K562 (cell line): Measurements from ENCODE around the gene CCNB1.
"Not testable (repeated sequence)": the region's sequence is repeated elsewhere in the genome, so short reads cannot be mapped to it uniquely, and the experiment has no call there.

Experiments used
- RFX7 ChIP-seq: fragments of 250-450 bp; sonication (Bioruptor Pico); IDR thresholded peaks from 2 replicates; pipeline ENCODE4 v1.5.1; 2021; ENCODE audit warnings: mild to moderate bottlenecking
- SIN3A ChIP-seq, 2 experiments: fragments of 150-350 bp in 1 of 2; IDR thresholded peaks; 2 replicates each; pipeline ENCODE4 v1.6.1; 2011 to 2016; ENCODE audit warnings: borderline replicate concordance in 2 of 2, low read depth in 2 of 2, low read length in 2 of 2, mild to moderate bottlenecking in 2 of 2, moderate library complexity in 2 of 2; ENCODE audit not compliant: control insufficient read depth in 1 of 2

GRCh38 chr5:69148576-69148975 lies 18.4 kb upstream of the CCNB1 start:
- not testable (repeated sequence) for TF ChIP-seq RFX7; SIN3A (IDR thresholded peaks at IDR 0.05; ENCODE audit: borderline replicate concordance in 2 of 2, control insufficient read depth in 1 of 2, low read depth in 2 of 2, low read length in 2 of 2)
